Retinal pigment epithelial cell (primary cell): ENCODE results near the gene PERCC1.
A peak's percentile ranks its signal among the peaks of the same experiment; 100 is the strongest.

Experiments used
- DNase-seq: peaks from one replicate; pipeline ENCODE4 v3.0.0-alpha.2; 2010; ENCODE audit warnings: low read depth
- H3K4me3 ChIP-seq: 2 replicates; pipeline ENCODE4 v1.5.1; 2011; ENCODE audit warnings: mild to moderate bottlenecking, low read length, control low read depth, moderate library complexity
- CTCF ChIP-seq: conservative IDR thresholded peaks from 2 replicates; pipeline ENCODE4 v1.5.1; 2011; ENCODE audit warnings: low read depth, low read length, control low read depth, inconsistent platforms

PERCC1 gene

GRCh38 chr16:1398826-1399581 is 31.9 kb upstream of the PERCC1 start:
- H3K4me3 ChIP-seq, result no peak overlapping the region
- TF ChIP-seq CTCF, result no peak
- no peak for DNase-seq

GRCh38 chr16:1401061-1401757 is 29.7 kb upstream of the PERCC1 start:
- DNase-seq, result no peak
- no peak for TF ChIP-seq CTCF
- H3K4me3 ChIP-seq, result no peak overlapping the region

GRCh38 chr16:1401758-1402154 is 29.1 kb upstream of the PERCC1 start:
- H3K4me3 ChIP-seq, result no peak overlapping the region
- DNase-seq, result no peak
- TF ChIP-seq CTCF, result no peak

GRCh38 chr16:1403036-1403435 is 27.8 kb upstream of the PERCC1 start:
- no peak overlapping the region for H3K4me3 ChIP-seq
- no peak for TF ChIP-seq CTCF
- DNase-seq, result no peak

DNA sequence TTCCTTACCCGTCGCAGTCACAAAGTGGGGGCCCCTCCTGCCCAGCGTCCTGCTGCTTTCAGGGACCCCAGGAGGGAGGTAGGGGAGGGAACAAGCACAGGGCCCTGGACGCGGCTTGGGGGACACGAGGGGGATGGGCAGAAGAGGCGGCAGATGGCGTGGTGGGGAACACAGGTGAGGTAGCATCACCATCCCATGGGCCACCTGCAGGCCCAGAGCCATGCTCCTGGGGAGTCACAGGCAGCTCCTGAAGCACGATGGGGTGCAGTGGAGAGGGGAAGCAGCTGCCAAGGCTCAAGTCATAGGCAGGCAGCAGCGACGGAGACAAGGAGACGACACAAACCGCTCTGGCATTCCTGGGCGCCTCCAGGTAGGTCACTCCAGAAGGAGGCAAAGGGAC is 27.1 kb upstream of the PERCC1 start:
- no peak for TF ChIP-seq CTCF
- no peak overlapping the region for H3K4me3 ChIP-seq
- DNase-seq, result no peak

DNA sequence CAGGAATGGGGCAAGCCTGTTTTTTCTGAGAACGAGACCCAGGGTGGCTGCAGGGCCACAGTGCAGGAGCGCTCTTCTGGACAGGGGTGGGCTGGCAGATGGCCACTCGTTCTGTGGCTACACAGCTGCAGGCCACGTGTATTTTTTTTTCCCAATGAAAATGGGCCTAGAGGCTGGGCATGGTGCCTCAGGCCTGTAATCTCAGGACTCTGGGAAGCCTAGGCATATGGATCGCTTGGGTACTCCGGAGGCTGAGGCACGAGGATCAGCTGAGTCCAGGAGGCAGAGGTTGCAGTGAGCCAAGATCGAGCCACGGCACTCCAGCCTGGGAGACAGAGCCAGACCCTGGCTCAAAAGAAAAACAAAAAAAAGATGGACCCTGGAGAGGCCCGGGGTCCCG is 23.1 kb upstream of the PERCC1 start:
- H3K4me3 ChIP-seq, result peak overlapping the region; percentile 10
- TF ChIP-seq CTCF, result no peak
- no peak for DNase-seq
